ENCODE measurements around the gene KIF5A. TPM values are rescaled to one million over a fixed set of nuclear protein-coding genes. Genes with fewer than 3 reads are reported as not detected.

KIF5A gene
- total and polyA plus RNA-seq, 2 of the 4 experiments (the other 2 are of a cell fraction): 0.15 to 0.18 TPM

DNA sequence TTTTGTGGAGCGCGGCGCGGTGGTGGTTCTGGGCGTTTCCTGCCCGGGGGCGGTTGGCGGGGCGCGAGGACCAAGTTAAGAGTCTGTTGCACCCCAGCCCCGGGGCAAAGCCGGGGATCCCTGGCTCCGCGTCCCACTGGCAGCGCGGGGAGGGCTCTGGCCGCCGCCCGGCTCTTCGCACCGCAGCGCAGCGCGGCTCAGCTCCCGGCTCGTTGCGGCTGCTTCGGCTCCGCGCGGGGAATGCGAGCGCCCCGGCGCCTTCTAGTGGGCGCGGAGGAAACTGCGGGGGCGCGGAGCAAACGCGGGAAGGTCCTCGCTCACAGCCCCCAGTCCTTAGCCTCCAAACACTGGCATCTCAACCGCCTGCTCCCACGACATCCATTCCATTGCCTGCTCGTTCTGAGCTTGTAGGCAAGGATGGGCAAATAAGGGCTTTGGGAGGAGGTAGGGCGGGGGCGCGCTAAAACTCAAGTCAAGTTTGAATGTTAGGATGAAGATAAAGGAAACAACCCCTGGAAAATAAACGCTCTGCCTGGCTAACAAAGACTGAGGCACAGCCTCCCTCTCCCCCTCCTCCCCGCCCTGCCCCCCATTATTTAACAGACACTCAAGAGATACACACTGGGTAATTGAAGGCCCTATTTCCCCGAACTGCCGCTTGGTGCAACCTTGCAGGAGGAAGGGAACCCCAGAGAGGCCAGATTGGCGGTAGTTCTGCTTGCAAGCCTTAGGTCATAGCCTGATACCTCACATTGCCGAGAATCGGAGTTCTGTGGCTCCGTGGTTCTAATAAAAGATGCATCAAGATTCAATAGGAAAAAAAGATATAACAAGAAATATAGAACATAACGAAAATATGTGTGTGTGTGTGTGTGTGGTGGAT, 83.4 kb downstream of the KIF5A start, which contains the start of gene B4GALNT1 (continued):
- TF ChIP-seq POLR2A (IDR thresholded peaks at IDR 0.05; ENCODE audit: low read depth, low read length) (no peak), BHLHE40 (IDR thresholded peaks at IDR 0.05; ENCODE audit: low read depth, low read length) (no peak), MAFK (IDR thresholded peaks at IDR 0.05; ENCODE audit: low read depth, low read length) (no peak)

Small RNAs within 50 kb of the gene (microRNA-seq; reads per million reads assigned to microRNA genes)
- gene MIR616 (ENCODE audit: insufficient read depth in 1 of 2, insufficient read length in 1 of 2, unreplicated experiment in 1 of 2) (1.8 to 11.4 reads per million in 2 experiments), gene MIR6758 (ENCODE audit: unreplicated experiment) (1.1 reads per million)

Small RNAs within 50 kb of the gene (small RNA-seq; reads per million reads assigned to genes)
- gene MIR616: 0 to 0.08 (median 0) reads per million in 5 experiments

Other genes starting within 250 kb of the KIF5A start
- 6.1 and 7.5 TPM in 2 replicates for gene R3HDM2, start 119.0 kb upstream of the KIF5A start, total RNA-seq (2012; rRNA removed)
- 28.4 and 30.2 TPM in 2 replicates for gene R3HDM2, start 119.0 kb upstream of the KIF5A start, polyA plus RNA-seq (2012; rRNA removed)
- not detected in 2 replicates for gene INHBC, start 115.3 kb upstream of the KIF5A start, total RNA-seq (2012; rRNA removed)
- gene INHBC, start 115.3 kb upstream of the KIF5A start, polyA plus RNA-seq (2012; rRNA removed): 0.06 and 0.09 TPM in 2 replicates
- 0.56 and 0.90 TPM in 2 replicates for gene INHBE, start 94.7 kb upstream of the KIF5A start, total RNA-seq (2012; rRNA removed)
- 1.2 and 1.7 TPM in 2 replicates for gene INHBE, start 94.7 kb upstream of the KIF5A start, polyA plus RNA-seq (2012; rRNA removed)
- gene GLI1, start 90.3 kb upstream of the KIF5A start, total RNA-seq (2012; rRNA removed): 1.3 and 1.4 TPM in 2 replicates
- gene GLI1, start 90.3 kb upstream of the KIF5A start, polyA plus RNA-seq (2012; rRNA removed): 3.6 and 3.8 TPM in 2 replicates
- 0.18 and 0.28 TPM in 2 replicates for gene ARHGAP9, start 70.2 kb upstream of the KIF5A start, total RNA-seq (2012; rRNA removed)
- 0.65 and 0.79 TPM in 2 replicates for gene ARHGAP9, start 70.2 kb upstream of the KIF5A start, polyA plus RNA-seq (2012; rRNA removed)
- 127 and 156 TPM in 2 replicates for gene MARS1, start 62.0 kb upstream of the KIF5A start, total RNA-seq (2012; rRNA removed)
- gene MARS1, start 62.0 kb upstream of the KIF5A start, polyA plus RNA-seq (2012; rRNA removed): 164 and 167 TPM in 2 replicates
- 12.2 and 19.4 TPM in 2 replicates for gene DDIT3, start 29.5 kb upstream of the KIF5A start, total RNA-seq (2012; rRNA removed)
- 29.8 and 54.4 TPM in 2 replicates for gene DDIT3, start 29.5 kb upstream of the KIF5A start, polyA plus RNA-seq (2012; rRNA removed)
- gene MBD6, start 27.2 kb upstream of the KIF5A start, total RNA-seq (2012; rRNA removed): 0.90 and 1.4 TPM in 2 replicates
- 7.9 and 9.3 TPM in 2 replicates for gene MBD6, start 27.2 kb upstream of the KIF5A start, polyA plus RNA-seq (2012; rRNA removed)
- 114 and 125 TPM in 2 replicates for gene DCTN2, start 2.9 kb upstream of the KIF5A start, total RNA-seq (2012; rRNA removed)
- gene DCTN2, start 2.9 kb upstream of the KIF5A start, polyA plus RNA-seq (2012; rRNA removed): 107 and 130 TPM in 2 replicates
- gene PIP4K2C, start 41.1 kb downstream of the KIF5A start, total RNA-seq (2012; rRNA removed): 12.5 and 14.4 TPM in 2 replicates
- gene PIP4K2C, start 41.1 kb downstream of the KIF5A start, polyA plus RNA-seq (2012; rRNA removed): 20.0 and 23.1 TPM in 2 replicates
- gene DTX3, start 54.8 kb downstream of the KIF5A start, total RNA-seq (2012; rRNA removed): 2.8 and 2.9 TPM in 2 replicates
- 13.1 and 14.6 TPM in 2 replicates for gene DTX3, start 54.8 kb downstream of the KIF5A start, polyA plus RNA-seq (2012; rRNA removed)
- 6.3 and 7.8 TPM in 2 replicates for gene ARHGEF25, start 61.4 kb downstream of the KIF5A start, total RNA-seq (2012; rRNA removed)
- 17.1 and 17.9 TPM in 2 replicates for gene ARHGEF25, start 61.4 kb downstream of the KIF5A start, polyA plus RNA-seq (2012; rRNA removed)
- gene B4GALNT1, start 83.2 kb downstream of the KIF5A start, total RNA-seq (2012; rRNA removed): 0.18 and 0.28 TPM in 2 replicates
- gene B4GALNT1, start 83.2 kb downstream of the KIF5A start, polyA plus RNA-seq (2012; rRNA removed): 0.62 and 0.66 TPM in 2 replicates
- 159 and 182 TPM in 2 replicates for gene OS9, start 144.1 kb downstream of the KIF5A start, total RNA-seq (2012; rRNA removed)
- 188 and 272 TPM in 2 replicates for gene OS9, start 144.1 kb downstream of the KIF5A start, polyA plus RNA-seq (2012; rRNA removed)
- 0.18 and 0.28 TPM in 2 replicates for gene AGAP2, start 188.7 kb downstream of the KIF5A start, total RNA-seq (2012; rRNA removed)
- 0.03 and 0.07 TPM in 2 replicates for gene AGAP2, start 188.7 kb downstream of the KIF5A start, polyA plus RNA-seq (2012; rRNA removed)
- gene TSPAN31, start 195.0 kb downstream of the KIF5A start, total RNA-seq (2012; rRNA removed): 51.1 and 71.2 TPM in 2 replicates
- gene TSPAN31, start 195.0 kb downstream of the KIF5A start, polyA plus RNA-seq (2012; rRNA removed): 9.9 and 12.3 TPM in 2 replicates
- gene CDK4, start 202.3 kb downstream of the KIF5A start, total RNA-seq (2012; rRNA removed): 239 and 297 TPM in 2 replicates
- 252 and 261 TPM in 2 replicates for gene CDK4, start 202.3 kb downstream of the KIF5A start, polyA plus RNA-seq (2012; rRNA removed)
- gene MARCHF9, start 205.1 kb downstream of the KIF5A start, total RNA-seq (2012; rRNA removed): 1.1 TPM in 2 replicates
- gene MARCHF9, start 205.1 kb downstream of the KIF5A start, polyA plus RNA-seq (2012; rRNA removed): 4.7 and 5.4 TPM in 2 replicates
- gene CYP27B1, start 217.0 kb downstream of the KIF5A start, total RNA-seq (2012; rRNA removed): 0.36 and 0.56 TPM in 2 replicates
- 0.80 and 1.3 TPM in 2 replicates for gene CYP27B1, start 217.0 kb downstream of the KIF5A start, polyA plus RNA-seq (2012; rRNA removed)
- gene METTL1, start 222.1 kb downstream of the KIF5A start, total RNA-seq (2012; rRNA removed): 10.8 and 12.4 TPM in 2 replicates
- gene METTL1, start 222.1 kb downstream of the KIF5A start, polyA plus RNA-seq (2012; rRNA removed): 27.5 and 31.4 TPM in 2 replicates
- 3.2 and 3.6 TPM in 2 replicates for gene EEF1AKMT3, start 222.6 kb downstream of the KIF5A start, total RNA-seq (2012; rRNA removed)
- gene EEF1AKMT3, start 222.6 kb downstream of the KIF5A start, polyA plus RNA-seq (2012; rRNA removed): 7.6 and 8.1 TPM in 2 replicates
- 10.8 and 11.5 TPM in 2 replicates for gene TSFM, start 232.7 kb downstream of the KIF5A start, total RNA-seq (2012; rRNA removed)
- 14.0 and 16.3 TPM in 2 replicates for gene TSFM, start 232.7 kb downstream of the KIF5A start, polyA plus RNA-seq (2012; rRNA removed)